ENCODE measurements around the gene SPOP. TPM values are rescaled to one million over a fixed set of nuclear protein-coding genes. Genes with fewer than 3 reads are reported as not detected.

The SPOP gene
- total and polyA plus RNA-seq, 2 of the 4 experiments (the other 2 are of a cell fraction): 24.9 to 47.5 TPM

DNA sequence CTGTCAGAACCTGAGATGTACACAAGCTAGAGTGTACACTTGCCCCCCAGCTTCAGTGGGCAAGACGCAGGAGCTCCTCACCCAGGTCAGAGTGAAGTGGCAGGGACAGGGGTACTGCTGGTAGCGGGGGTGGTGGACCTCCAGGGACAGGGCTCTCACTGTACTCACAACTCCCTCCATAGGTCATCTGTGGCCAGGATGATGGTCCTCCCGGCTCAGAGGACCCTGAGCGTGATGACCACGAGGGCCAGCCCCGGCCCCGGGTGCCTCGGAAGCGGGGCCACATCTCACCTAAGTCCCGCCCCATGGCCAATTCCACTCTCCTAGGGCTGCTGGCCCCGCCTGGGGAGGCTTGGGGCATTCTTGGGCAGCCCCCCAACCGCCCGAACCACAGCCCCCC lies 99.5 kb downstream of the SPOP start:
- in situ Hi-C loops (cut with MboI; ENCODE audit: low sequenced_read_pairs): no loop called here

More for the DNA sequence above, 99.5 kb downstream of the SPOP start:
- no peak overlapping the region for H3K9ac ChIP-seq (ENCODE audit: low read depth, low read length)
- H2AK9ac ChIP-seq (replicated peaks; ENCODE audit: low read depth, low read length, poor library complexity): no peak overlapping the region
- H2BK120ac ChIP-seq (ENCODE audit: low read depth, low read length): no peak overlapping the region
- H3K56ac ChIP-seq (ENCODE audit: extremely low read depth, insufficient read depth, low read length): no peak overlapping the region
- H3K9me1 ChIP-seq (ENCODE audit: insufficient read depth, low read length): no peaks in the 10 kb centered on the region; the same call in 1 of the 2 replicates
- dilution Hi-C loops (cut with HindIII; ENCODE audit: low sequenced_read_pairs, unreplicated experiment): no loop called here
- H3K4ac ChIP-seq (ENCODE audit: low read depth, low read length): no peak overlapping the region
- no peak overlapping the region for H2BK15ac ChIP-seq (ENCODE audit: low read depth, low read length)
- no peak overlapping the region for H4K91ac ChIP-seq (ENCODE audit: insufficient read depth, low read depth, low read length)
- ChIA-PET CTCF (no interaction called here), POLR2A (ENCODE audit: unreplicated experiment) (no interaction called here)
- no peak overlapping the region for H4K5ac ChIP-seq (ENCODE audit: low read depth, low read length)
- no CpG with 5 or more reads among the region's 13 CpGs for WGBS, 2 experiments (ENCODE audit: extremely low coverage in 2 of 2, insufficient read length in 1 of 2)
- TF ChIP-seq BHLHE40 (IDR thresholded peaks at IDR 0.05; ENCODE audit: low read depth, low read length) (no peak), RCOR1 (IDR thresholded peaks at IDR 0.05; ENCODE audit: insufficient replicate concordance, low read length) (no peak), CHD1 (IDR thresholded peaks at IDR 0.05; ENCODE audit: low read depth, low read length) (no peak), CEBPB (IDR thresholded peaks at IDR 0.05; ENCODE audit: low read depth, low read length) (no peak), SMC3 (IDR thresholded peaks at IDR 0.05; ENCODE audit: low read depth, low read length) (no peak), NFE2L2 (IDR thresholded peaks at IDR 0.05; ENCODE audit: low read depth, low read length) (no peak), POLR2A (IDR thresholded peaks at IDR 0.05; ENCODE audit: low read depth, low read length) (no peak), RAD21 (IDR thresholded peaks at IDR 0.05; ENCODE audit: low read length) (no peak), MXI1 (IDR thresholded peaks at IDR 0.05; ENCODE audit: borderline replicate concordance, low read depth, low read length) (no peak)
- TF ChIP-seq, protein P1, sequence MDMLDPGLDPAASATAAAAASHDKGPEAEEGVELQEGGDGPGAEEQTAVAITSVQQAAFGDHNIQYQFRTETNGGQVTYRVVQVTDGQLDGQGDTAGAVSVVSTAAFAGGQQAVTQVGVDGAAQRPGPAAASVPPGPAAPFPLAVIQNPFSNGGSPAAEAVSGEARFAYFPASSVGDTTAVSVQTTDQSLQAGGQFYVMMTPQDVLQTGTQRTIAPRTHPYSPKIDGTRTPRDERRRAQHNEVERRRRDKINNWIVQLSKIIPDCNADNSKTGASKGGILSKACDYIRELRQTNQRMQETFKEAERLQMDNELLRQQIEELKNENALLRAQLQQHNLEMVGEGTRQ (IDR thresholded peaks at IDR 0.05; ENCODE audit: low read depth, low read length): no peak
- H3K4me3 ChIP-seq (ENCODE audit: insufficient read depth, low read depth, low read length): no peak overlapping the region
- no peak overlapping the region for H2BK20ac ChIP-seq (ENCODE audit: low read depth, low read length)
- no peak overlapping the region for H3K23ac ChIP-seq (ENCODE audit: low read depth, low read length)
- H3K18ac ChIP-seq (ENCODE audit: low read depth, low read length): no peak overlapping the region
- ATAC-seq (ENCODE audit: low read depth) (no peak), DNase-seq (no peak)
- no peaks in the 10 kb centered on the region; the same call in 1 of the 2 replicates for H4K20me1 ChIP-seq (ENCODE audit: insufficient read depth, low read length)
- intact Hi-C loops (cut with micrococcal nuclease): no loop called here
- no peaks in the 10 kb centered on the region for H3K36me3 ChIP-seq (ENCODE audit: control insufficient read depth, insufficient read depth, low read length)
- no peak overlapping the region for H3K27ac ChIP-seq (ENCODE audit: insufficient read depth, low read length)
- no peaks in the 10 kb centered on the region for H3K9me3 ChIP-seq (ENCODE audit: control insufficient read depth, insufficient read depth, low read length)
- H2AK5ac ChIP-seq (ENCODE audit: low read depth, low read length): no peak overlapping the region
- H3K4me1 ChIP-seq (ENCODE audit: control insufficient read depth, insufficient read depth, low read length): peaks cover 5% of the 10 kb centered on the region
- H2AFZ ChIP-seq (replicated peaks; ENCODE audit: low read length, poor library complexity): no peak overlapping the region
- no peak overlapping the region for H4K8ac ChIP-seq (ENCODE audit: low read depth in 2 of 2, low read length in 2 of 2)
- no peak overlapping the region for H2BK5ac ChIP-seq (ENCODE audit: low read depth, low read length, poor library complexity, severe bottlenecking)
- no peak overlapping the region for H3K14ac ChIP-seq (replicated peaks; ENCODE audit: low read depth, low read length)
- no TSS peak for BruUV-seq (replicated peaks)
- no peaks in the 10 kb centered on the region for H3K79me1 ChIP-seq (ENCODE audit: low read depth in 1 of 2, low read length in 2 of 2)
- peaks cover 36% of the 10 kb centered on the region for H3K27me3 ChIP-seq (ENCODE audit: control insufficient read depth, insufficient read depth, low read length)
- no peak overlapping the region for H3K4me2 ChIP-seq (ENCODE audit: low read depth, low read length)
